GM12878 (cell line): ENCODE measurements around the gene UNC5CL. TPM values are rescaled to one million over a fixed set of nuclear protein-coding genes. Genes with fewer than 3 reads are reported as not detected.

Source experiments
- ATF7 ChIP-seq: fragments of 450-650 bp; IDR thresholded peaks from 2 replicates; pipeline ENCODE4 v1.6.1; 2016; ENCODE audit warnings: low read depth, mild to moderate bottlenecking
- EGR1 ChIP-seq, 2 experiments: IDR thresholded peaks; 1 replicate in 1 of 2; 2 replicates in 1 of 2; pipeline ENCODE4 v1.6.1; 2011 to 2012; ENCODE audit warnings: low read depth in 2 of 2, low read length in 2 of 2, borderline replicate concordance in 1 of 2, mild to moderate bottlenecking in 1 of 2, moderate library complexity in 1 of 2
- MTA2 ChIP-seq: fragments of 450-650 bp; IDR thresholded peaks from 2 replicates; pipeline ENCODE4 v1.6.1; 2016; ENCODE audit warnings: low read depth, mild to moderate bottlenecking, moderate library complexity
- MTA3 ChIP-seq: IDR thresholded peaks from 2 replicates; pipeline ENCODE4 v1.6.1; 2012; ENCODE audit warnings: low read length, inconsistent platforms, borderline replicate concordance
- NBN ChIP-seq: fragments of 450-650 bp; IDR thresholded peaks from 2 replicates; pipeline ENCODE4 v1.6.1; 2016
- NFIC ChIP-seq: IDR thresholded peaks from 2 replicates; pipeline ENCODE4 v1.6.1; 2012; ENCODE audit warnings: low read depth, mild to moderate bottlenecking, inconsistent platforms, low read length, moderate library complexity
- SREBF2 ChIP-seq: IDR thresholded peaks from 2 replicates; pipeline ENCODE4 v1.6.1; 2012; ENCODE audit warnings: mild to moderate bottlenecking, low read length
- ZNF217 ChIP-seq: fragments of 450-650 bp; IDR thresholded peaks from 2 replicates; pipeline ENCODE4 v1.6.1; 2017; ENCODE audit warnings: antibody characterized with exemption, mild to moderate bottlenecking
- polyA plus RNA-seq, 11 experiments: library from polyadenylated mRNA; depleted of rRNA in 4 of 11; unstranded in 6 of 11; stranded (reverse) in 5 of 11; fragments of >200 nt; fragmentation: Nextera tagmentation in 4 of 11; fragmentation: Illumina TruSeq in 1 of 11; extraction: Ambion mirVana in 4 of 11; extraction: Trizol in 1 of 11; gene quantifications; 1 replicate in 1 of 11; 2 replicates in 10 of 11; pipeline versions ENCODE4 v1.2.1 to v1.2.3, GENCODE V29; 2011 to 2016; ENCODE audit warnings: inconsistent platforms in 2 of 11, missing spikeins in 2 of 11, low read depth in 1 of 11
- total RNA-seq, 4 experiments: library from RNA; depleted of rRNA in 3 of 4; stranded (reverse); fragments of >200 nt in 3 of 4; fragmentation: Illumina TruSeq in 1 of 4; extraction: Trizol in 1 of 4; gene quantifications; 2 replicates each; pipeline versions ENCODE4 v1.2.1 to v1.2.3, GENCODE V29; 2013 to 2021
- TF ChIP-seq, protein P1 (sequence below): IDR thresholded peaks from 2 replicates; pipeline ENCODE4 v1.6.1; 2012; ENCODE audit warnings: mild to moderate bottlenecking, low read depth, low read length
- TF ChIP-seq, protein P2 (sequence below): IDR thresholded peaks from 2 replicates; pipeline ENCODE4 v1.6.1; 2011; ENCODE audit warnings: low read depth, low read length, improper control_type of control experiment, borderline replicate concordance
- TF ChIP-seq, protein P3 (sequence below): fragments of 450-650 bp; IDR thresholded peaks from 2 replicates; pipeline ENCODE4 v1.6.1; 2017; ENCODE audit warnings: antibody characterized with exemption, mild to moderate bottlenecking, moderate library complexity
- TF ChIP-seq, protein P4 (sequence below): fragments of 450-650 bp; conservative IDR thresholded peaks from 2 replicates; pipeline ENCODE4 v1.6.1; 2017; ENCODE audit warnings: mild to moderate bottlenecking, moderate library complexity
- TF ChIP-seq, protein P5 (sequence below): fragments of 450-650 bp; formaldehyde crosslinking; IDR thresholded peaks from 2 replicates; pipeline ENCODE4 v1.4.0; 2020; ENCODE audit warnings: mild to moderate bottlenecking, moderate library complexity
- TF ChIP-seq, protein P6 (sequence below): IDR thresholded peaks from 2 replicates; pipeline ENCODE4 v1.6.1; 2012; ENCODE audit warnings: low read depth, low read length, improper control_type of control experiment

UNC5CL gene
- total and polyA plus RNA-seq, 10 of the 15 experiments (the other 5 are each of a cell fraction or from before 2014, with no cell fraction given), result 0.11 to 1.2 (median 0.46) TPM; not detected in 1

DNA sequence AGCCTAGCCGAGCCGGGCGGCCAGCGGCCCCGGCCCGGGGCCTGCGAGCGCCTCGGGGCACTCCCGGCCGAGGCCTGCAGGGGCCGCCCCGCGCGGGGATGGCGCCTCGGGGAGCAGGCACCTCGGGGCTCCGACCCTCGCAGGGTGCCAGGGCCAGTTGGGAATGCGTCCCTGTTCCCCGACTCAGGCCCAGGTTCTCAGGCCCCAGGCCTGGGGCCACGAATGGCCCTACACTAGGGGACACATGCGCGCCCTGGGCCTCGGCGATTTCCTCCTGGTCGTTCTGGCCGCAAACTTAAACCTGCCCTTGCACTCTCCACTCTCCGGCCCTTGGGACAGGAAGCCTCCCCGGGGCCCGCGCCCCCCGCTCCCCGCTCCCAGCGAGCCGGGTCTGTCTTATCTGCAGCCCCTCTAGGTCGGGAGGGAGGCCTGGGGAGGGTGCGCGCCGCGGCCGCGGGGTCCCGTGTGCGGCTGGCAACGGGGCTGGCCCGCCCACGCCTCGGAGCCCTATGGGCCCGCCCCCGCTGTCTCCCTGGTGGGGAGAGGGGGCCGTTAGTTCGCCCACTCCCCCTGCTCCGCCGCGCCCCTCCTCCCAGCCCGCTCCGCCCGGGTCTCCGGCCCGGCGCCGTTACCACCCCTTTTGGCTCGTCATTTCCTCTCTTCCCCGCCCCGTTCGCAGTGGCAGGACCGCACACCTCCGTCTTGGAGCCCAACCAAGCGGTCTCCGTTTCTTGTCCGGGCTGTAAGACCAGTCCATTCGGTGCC lies 34.4 kb upstream of the UNC5CL start (continued):
- TF ChIP-seq, protein P1, sequence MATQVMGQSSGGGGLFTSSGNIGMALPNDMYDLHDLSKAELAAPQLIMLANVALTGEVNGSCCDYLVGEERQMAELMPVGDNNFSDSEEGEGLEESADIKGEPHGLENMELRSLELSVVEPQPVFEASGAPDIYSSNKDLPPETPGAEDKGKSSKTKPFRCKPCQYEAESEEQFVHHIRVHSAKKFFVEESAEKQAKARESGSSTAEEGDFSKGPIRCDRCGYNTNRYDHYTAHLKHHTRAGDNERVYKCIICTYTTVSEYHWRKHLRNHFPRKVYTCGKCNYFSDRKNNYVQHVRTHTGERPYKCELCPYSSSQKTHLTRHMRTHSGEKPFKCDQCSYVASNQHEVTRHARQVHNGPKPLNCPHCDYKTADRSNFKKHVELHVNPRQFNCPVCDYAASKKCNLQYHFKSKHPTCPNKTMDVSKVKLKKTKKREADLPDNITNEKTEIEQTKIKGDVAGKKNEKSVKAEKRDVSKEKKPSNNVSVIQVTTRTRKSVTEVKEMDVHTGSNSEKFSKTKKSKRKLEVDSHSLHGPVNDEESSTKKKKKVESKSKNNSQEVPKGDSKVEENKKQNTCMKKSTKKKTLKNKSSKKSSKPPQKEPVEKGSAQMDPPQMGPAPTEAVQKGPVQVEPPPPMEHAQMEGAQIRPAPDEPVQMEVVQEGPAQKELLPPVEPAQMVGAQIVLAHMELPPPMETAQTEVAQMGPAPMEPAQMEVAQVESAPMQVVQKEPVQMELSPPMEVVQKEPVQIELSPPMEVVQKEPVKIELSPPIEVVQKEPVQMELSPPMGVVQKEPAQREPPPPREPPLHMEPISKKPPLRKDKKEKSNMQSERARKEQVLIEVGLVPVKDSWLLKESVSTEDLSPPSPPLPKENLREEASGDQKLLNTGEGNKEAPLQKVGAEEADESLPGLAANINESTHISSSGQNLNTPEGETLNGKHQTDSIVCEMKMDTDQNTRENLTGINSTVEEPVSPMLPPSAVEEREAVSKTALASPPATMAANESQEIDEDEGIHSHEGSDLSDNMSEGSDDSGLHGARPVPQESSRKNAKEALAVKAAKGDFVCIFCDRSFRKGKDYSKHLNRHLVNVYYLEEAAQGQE, result no peak
- TF ChIP-seq, protein P2, sequence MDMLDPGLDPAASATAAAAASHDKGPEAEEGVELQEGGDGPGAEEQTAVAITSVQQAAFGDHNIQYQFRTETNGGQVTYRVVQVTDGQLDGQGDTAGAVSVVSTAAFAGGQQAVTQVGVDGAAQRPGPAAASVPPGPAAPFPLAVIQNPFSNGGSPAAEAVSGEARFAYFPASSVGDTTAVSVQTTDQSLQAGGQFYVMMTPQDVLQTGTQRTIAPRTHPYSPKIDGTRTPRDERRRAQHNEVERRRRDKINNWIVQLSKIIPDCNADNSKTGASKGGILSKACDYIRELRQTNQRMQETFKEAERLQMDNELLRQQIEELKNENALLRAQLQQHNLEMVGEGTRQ, result no peak
- TF ChIP-seq, protein P3, sequence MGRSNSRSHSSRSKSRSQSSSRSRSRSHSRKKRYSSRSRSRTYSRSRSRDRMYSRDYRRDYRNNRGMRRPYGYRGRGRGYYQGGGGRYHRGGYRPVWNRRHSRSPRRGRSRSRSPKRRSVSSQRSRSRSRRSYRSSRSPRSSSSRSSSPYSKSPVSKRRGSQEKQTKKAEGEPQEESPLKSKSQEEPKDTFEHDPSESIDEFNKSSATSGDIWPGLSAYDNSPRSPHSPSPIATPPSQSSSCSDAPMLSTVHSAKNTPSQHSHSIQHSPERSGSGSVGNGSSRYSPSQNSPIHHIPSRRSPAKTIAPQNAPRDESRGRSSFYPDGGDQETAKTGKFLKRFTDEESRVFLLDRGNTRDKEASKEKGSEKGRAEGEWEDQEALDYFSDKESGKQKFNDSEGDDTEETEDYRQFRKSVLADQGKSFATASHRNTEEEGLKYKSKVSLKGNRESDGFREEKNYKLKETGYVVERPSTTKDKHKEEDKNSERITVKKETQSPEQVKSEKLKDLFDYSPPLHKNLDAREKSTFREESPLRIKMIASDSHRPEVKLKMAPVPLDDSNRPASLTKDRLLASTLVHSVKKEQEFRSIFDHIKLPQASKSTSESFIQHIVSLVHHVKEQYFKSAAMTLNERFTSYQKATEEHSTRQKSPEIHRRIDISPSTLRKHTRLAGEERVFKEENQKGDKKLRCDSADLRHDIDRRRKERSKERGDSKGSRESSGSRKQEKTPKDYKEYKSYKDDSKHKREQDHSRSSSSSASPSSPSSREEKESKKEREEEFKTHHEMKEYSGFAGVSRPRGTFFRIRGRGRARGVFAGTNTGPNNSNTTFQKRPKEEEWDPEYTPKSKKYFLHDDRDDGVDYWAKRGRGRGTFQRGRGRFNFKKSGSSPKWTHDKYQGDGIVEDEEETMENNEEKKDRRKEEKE, result no peak
- TF ChIP-seq MTA2 (no peak), ATF7 (no peak), NFIC (no peak; the same call in 1 of the 2 replicates), SREBF2 (no peak), EGR1 (IDR thresholded peaks at IDR 0.05; ENCODE audit: borderline replicate concordance in 1 of 2, low read depth in 2 of 2, low read length in 2 of 2) (peak in 1 of 2 experiments; percentile 94; a peak in 2 of 3 replicates), NBN (no peak), ZNF217 (no peak), MTA3 (no peak)
- TF ChIP-seq, protein P4, sequence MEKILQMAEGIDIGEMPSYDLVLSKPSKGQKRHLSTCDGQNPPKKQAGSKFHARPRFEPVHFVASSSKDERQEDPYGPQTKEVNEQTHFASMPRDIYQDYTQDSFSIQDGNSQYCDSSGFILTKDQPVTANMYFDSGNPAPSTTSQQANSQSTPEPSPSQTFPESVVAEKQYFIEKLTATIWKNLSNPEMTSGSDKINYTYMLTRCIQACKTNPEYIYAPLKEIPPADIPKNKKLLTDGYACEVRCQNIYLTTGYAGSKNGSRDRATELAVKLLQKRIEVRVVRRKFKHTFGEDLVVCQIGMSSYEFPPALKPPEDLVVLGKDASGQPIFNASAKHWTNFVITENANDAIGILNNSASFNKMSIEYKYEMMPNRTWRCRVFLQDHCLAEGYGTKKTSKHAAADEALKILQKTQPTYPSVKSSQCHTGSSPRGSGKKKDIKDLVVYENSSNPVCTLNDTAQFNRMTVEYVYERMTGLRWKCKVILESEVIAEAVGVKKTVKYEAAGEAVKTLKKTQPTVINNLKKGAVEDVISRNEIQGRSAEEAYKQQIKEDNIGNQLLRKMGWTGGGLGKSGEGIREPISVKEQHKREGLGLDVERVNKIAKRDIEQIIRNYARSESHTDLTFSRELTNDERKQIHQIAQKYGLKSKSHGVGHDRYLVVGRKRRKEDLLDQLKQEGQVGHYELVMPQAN, result peak; percentile 75
- TF ChIP-seq, protein P5, sequence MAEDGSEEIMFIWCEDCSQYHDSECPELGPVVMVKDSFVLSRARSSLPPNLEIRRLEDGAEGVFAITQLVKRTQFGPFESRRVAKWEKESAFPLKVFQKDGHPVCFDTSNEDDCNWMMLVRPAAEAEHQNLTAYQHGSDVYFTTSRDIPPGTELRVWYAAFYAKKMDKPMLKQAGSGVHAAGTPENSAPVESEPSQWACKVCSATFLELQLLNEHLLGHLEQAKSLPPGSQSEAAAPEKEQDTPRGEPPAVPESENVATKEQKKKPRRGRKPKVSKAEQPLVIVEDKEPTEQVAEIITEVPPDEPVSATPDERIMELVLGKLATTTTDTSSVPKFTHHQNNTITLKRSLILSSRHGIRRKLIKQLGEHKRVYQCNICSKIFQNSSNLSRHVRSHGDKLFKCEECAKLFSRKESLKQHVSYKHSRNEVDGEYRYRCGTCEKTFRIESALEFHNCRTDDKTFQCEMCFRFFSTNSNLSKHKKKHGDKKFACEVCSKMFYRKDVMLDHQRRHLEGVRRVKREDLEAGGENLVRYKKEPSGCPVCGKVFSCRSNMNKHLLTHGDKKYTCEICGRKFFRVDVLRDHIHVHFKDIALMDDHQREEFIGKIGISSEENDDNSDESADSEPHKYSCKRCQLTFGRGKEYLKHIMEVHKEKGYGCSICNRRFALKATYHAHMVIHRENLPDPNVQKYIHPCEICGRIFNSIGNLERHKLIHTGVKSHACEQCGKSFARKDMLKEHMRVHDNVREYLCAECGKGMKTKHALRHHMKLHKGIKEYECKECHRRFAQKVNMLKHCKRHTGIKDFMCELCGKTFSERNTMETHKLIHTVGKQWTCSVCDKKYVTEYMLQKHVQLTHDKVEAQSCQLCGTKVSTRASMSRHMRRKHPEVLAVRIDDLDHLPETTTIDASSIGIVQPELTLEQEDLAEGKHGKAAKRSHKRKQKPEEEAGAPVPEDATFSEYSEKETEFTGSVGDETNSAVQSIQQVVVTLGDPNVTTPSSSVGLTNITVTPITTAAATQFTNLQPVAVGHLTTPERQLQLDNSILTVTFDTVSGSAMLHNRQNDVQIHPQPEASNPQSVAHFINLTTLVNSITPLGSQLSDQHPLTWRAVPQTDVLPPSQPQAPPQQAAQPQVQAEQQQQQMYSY (CRISPR knock-in tag), result no peak
- TF ChIP-seq, protein P6, sequence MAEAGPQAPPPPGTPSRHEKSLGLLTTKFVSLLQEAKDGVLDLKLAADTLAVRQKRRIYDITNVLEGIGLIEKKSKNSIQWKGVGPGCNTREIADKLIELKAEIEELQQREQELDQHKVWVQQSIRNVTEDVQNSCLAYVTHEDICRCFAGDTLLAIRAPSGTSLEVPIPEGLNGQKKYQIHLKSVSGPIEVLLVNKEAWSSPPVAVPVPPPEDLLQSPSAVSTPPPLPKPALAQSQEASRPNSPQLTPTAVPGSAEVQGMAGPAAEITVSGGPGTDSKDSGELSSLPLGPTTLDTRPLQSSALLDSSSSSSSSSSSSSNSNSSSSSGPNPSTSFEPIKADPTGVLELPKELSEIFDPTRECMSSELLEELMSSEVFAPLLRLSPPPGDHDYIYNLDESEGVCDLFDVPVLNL, result no peak
